22Rv1 (cell line): Measurements from ENCODE around the gene HIGD1A.

Experiments used
- H3K27ac ChIP-seq: fragments of 450-650 bp; 2 replicates; pipeline ENCODE4 v1.5.1; 2017
- ZFX ChIP-seq: fragments of 450-650 bp; IDR thresholded peaks from 2 replicates; pipeline ENCODE4 v1.6.1; 2017; ENCODE audit warnings: antibody characterized with exemption, borderline replicate concordance
- TF ChIP-seq, protein P1 (sequence below): fragments of 450-650 bp; IDR thresholded peaks from 2 replicates; pipeline ENCODE4 v1.5.1; 2017; ENCODE audit warnings: mild to moderate bottlenecking

The HIGD1A gene

DNA sequence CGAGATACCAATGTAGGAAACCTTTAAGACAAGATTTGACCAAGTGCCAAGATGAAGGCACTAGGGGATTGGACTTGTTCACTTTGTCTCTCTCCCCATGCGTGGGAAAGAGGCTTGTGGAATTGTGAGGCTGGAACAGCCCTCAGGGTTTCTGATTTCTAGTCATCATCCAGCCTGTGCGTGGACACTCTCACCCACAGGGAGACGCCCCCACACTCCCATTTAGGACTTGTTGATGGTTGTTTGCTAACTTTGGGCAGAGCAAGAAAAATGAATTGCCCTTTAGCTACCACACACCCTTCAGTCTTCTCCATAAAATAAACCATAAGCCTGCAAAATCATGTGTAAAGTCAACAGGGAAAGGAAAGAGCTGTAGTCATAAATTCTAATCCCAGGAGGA lies 23.4 kb upstream of the HIGD1A start:
- TF ChIP-seq, protein P1, sequence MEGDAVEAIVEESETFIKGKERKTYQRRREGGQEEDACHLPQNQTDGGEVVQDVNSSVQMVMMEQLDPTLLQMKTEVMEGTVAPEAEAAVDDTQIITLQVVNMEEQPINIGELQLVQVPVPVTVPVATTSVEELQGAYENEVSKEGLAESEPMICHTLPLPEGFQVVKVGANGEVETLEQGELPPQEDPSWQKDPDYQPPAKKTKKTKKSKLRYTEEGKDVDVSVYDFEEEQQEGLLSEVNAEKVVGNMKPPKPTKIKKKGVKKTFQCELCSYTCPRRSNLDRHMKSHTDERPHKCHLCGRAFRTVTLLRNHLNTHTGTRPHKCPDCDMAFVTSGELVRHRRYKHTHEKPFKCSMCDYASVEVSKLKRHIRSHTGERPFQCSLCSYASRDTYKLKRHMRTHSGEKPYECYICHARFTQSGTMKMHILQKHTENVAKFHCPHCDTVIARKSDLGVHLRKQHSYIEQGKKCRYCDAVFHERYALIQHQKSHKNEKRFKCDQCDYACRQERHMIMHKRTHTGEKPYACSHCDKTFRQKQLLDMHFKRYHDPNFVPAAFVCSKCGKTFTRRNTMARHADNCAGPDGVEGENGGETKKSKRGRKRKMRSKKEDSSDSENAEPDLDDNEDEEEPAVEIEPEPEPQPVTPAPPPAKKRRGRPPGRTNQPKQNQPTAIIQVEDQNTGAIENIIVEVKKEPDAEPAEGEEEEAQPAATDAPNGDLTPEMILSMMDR, result no peak
- H3K27ac ChIP-seq, result no peak overlapping the region

DNA sequence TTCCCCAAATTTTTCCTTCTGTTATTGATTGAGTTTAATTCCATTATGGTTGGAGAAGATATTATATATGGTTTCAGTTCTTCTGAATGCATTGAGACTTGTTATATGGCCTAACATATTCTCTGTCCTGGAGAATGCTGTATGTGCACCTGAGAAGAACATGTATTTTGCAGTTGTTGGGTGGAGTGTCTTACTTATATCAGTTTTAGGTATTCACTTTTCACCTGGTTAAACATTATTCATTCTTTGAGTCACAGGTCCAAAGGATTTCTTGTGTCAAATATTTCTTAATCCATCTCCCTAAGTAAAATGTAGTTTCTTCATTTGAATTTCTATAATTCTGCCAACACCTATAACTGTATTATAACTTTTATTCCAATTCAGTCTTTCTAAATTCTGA lies 22.7 kb upstream of the HIGD1A start:
- H3K27ac ChIP-seq, result no peak overlapping the region
- TF ChIP-seq, protein P1, result no peak
- no peak for TF ChIP-seq ZFX

DNA sequence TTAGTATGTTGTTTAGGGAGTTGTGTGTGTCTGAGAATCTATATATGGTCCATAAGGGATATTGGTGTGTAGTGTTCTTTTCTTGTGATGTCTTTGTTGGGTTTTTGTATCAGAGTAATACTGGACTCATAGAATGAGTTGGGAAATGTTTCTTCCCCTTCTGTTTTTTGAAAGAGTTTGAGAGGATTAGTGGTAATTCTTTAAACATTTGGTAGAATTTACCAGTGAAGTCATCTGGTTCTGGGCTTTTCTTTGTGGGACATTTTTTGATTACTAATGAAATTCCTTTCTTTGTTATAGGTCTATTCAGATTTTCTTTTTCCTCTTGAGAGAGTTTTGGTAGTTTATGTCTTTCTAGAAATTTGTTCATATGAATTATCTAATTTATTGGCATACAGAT lies 21.9 kb upstream of the HIGD1A start:
- no peak overlapping the region for H3K27ac ChIP-seq
- no peak for TF ChIP-seq ZFX
- TF ChIP-seq, protein P1, result no peak

DNA sequence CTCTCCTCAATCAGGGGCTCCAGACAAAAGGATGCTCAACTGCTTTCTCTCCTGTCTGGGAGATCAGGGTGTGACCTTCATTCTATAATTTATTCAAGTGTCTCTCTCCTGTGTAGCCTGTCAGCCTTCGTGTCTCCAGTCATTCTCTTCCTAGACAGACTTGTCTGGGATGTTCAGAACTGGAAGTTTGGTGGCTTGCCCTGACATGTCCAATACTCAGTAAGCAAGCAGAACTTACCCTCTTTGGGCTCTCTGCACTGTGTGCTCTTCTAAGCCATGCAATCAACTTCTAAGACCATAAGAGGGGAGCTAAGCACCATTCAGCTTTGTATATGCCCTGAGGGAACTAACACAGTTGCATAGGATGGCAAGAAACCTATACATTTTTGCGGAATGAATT lies 19.1 kb upstream of the HIGD1A start:
- TF ChIP-seq, protein P1, result no peak
- no peak for TF ChIP-seq ZFX
- H3K27ac ChIP-seq, result no peak overlapping the region

DNA sequence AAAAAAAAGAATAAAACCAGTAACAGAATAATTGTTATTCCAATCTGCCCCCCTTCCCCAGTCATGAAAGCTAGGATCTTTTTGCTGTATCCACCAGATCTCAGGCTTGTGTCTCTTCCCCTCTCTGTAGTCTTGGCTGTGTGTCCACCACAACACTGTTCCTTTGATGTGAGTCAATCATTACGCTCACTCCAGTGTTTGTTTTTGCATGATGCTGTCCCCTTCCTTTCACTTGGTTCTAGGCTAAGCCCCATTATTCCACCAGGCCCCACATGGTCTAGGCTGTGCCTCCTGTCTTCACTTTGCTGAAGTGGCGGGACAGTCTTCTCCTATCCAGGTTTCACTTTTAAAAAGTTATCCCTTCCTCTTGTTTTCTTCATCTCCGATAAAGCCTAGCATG lies 18.5 kb upstream of the HIGD1A start:
- TF ChIP-seq, protein P1, result no peak
- no peak for TF ChIP-seq ZFX
- no peak overlapping the region for H3K27ac ChIP-seq

DNA sequence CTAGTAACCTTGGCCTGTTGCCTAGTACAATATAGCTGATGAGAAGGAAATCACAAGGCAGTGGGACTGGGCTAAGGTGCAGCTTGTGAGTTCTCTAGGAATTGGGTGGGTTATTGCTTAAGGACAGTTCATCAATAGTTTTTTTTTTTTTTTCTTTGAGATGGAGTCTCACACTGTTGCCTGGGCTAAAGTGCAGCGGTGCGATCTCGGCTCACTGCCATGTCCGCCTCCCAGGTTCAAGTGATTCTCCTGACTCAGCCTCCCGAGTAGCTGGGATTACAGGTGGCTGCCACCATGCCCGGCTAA lies 16.4 kb upstream of the HIGD1A start:
- H3K27ac ChIP-seq, result no peak overlapping the region

DNA sequence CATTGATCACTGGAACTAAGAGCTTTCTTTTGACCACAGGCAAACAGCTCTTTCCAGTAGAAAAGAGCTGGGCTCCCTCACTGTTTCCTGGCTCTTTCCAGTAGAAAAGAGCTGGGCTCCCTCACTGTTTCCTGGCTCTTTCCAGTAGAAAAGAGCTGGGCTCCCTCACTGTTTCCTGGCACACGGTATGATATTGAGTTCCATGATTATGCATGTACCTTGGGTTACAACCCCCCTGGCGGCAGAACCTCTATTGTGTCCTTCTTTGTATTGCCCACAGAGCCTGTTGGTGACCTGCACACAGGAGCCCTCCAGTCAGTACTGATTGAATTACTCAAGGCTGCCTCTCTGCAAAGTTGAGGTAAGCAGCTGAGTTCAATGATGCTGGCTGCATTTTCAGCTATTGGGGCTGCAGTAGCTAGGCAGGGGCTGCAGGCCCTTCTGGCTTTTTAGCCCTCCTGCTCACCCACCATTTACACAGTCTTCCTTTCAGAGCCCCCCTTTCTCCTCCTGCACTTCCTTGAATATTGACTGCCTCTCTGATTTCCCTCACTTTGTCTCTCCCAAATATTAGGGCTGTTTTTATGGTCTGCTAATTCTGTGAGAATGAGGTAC lies 15.2 kb upstream of the HIGD1A start:
- H3K27ac ChIP-seq, result no peak overlapping the region
- TF ChIP-seq, protein P1, result no peak
- no peak for TF ChIP-seq ZFX

More for the DNA sequence above, 16.4 kb upstream of the HIGD1A start:
- no peak for TF ChIP-seq ZFX
- TF ChIP-seq, protein P1, result no peak
